A673 (cell line): ENCODE data around the gene SAT1.

Source experiments
- CTCF ChIP-seq: fragments of 300-800, 200-600 bp; sonication (generic); conservative IDR thresholded peaks from 2 replicates; pipeline ENCODE4 v1.5.1; 2017; ENCODE audit warnings: low read depth, mild to moderate bottlenecking, antibody characterized with exemption, low read length, moderate library complexity, mixed read lengths
- EZH2 ChIP-seq: fragments of 200-600 bp; sonication (generic); IDR thresholded peaks from 2 replicates; pipeline ENCODE4 v1.6.1; 2017; ENCODE audit warnings: borderline replicate concordance, low read depth, mild to moderate bottlenecking, mixed read lengths, antibody characterized with exemption, low read length; ENCODE audit not compliant: poor library complexity, severe bottlenecking

DNA sequence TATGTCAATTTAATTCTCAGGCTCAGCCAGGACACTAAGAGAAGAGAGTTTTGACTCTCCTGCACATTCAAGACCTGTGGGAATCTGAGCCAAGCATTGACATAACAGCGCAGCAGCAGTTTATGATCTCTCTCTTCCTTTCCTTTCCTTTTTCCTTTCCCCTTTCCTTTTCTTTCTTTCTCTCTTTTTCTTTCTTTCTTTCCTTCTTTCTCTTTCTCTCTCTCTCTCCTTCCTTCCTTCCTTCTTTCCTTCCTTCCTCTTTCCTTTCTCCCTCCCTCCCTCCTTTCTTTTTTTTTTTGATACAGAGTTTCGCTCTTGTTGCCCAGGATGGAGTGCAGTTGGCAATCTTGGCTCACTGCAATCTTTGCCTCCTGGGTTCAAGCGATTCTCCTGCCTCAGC, 21.6 kb downstream of the SAT1 start:
- TF ChIP-seq CTCF (no peak), EZH2 (no peak)
